NT2/D1 (cell line): ENCODE measurements around the gene PRPF6.

Experiments used
- DNase-seq: peaks from one replicate; pipeline ENCODE4 v3.0.0-alpha.2; 2011; ENCODE audit warnings: low read depth, low spot score
- H3K27me3 ChIP-seq: 2 replicates; pipeline ENCODE4 v1.6.0; 2011; ENCODE audit warnings: mild to moderate bottlenecking; ENCODE audit not compliant: insufficient read length, insufficient read depth
- H3K36me3 ChIP-seq: 2 replicates; pipeline ENCODE4 v1.6.1; 2011; ENCODE audit warnings: mild to moderate bottlenecking, low read length, mixed read lengths; ENCODE audit not compliant: insufficient read depth, insufficient read length
- H3K4me1 ChIP-seq: 2 replicates; pipeline ENCODE4 v1.5.1; 2011; ENCODE audit not compliant: insufficient read depth, insufficient read length
- H3K4me3 ChIP-seq: 2 replicates; pipeline ENCODE4 v1.5.1; 2011; ENCODE audit warnings: low read depth; ENCODE audit not compliant: insufficient read length
- H3K9ac ChIP-seq: 2 replicates; pipeline ENCODE4 v1.6.0; 2011; ENCODE audit warnings: low read depth; ENCODE audit not compliant: insufficient read length
- H3K9me3 ChIP-seq: 2 replicates; pipeline ENCODE4 v1.5.1; 2011; ENCODE audit warnings: mild to moderate bottlenecking, low read length; ENCODE audit not compliant: insufficient read depth
- SUZ12 ChIP-seq: IDR thresholded peaks from 2 replicates; pipeline ENCODE4 v1.6.1; 2011; ENCODE audit not compliant: insufficient read length, insufficient read depth; ENCODE audit errors: extremely low read depth
- YY1 ChIP-seq: IDR thresholded peaks from 2 replicates; pipeline ENCODE4 v1.6.1; 2011; ENCODE audit not compliant: insufficient read length, insufficient read depth
- ZNF274 ChIP-seq: IDR thresholded peaks from 2 replicates; pipeline ENCODE4 v1.6.1; 2011; ENCODE audit warnings: mild to moderate bottlenecking, low read depth, low read length

Gene PRPF6

GRCh38 chr20:64071341-64072332, 90.7 kb downstream of the PRPF6 start:
- H3K9me3 ChIP-seq, result no peaks in the 10 kb centered on the region
- no peak overlapping the region for H3K9ac ChIP-seq
- H3K4me3 ChIP-seq, result no peak overlapping the region
- H3K27me3 ChIP-seq, result no peaks in the 10 kb centered on the region
- H3K36me3 ChIP-seq, result peaks cover 51% of the 10 kb centered on the region
- DNase-seq, result no peak
- no peak for TF ChIP-seq YY1
- no peak for TF ChIP-seq ZNF274
- no peak for TF ChIP-seq SUZ12
- H3K4me1 ChIP-seq, result peaks cover 21% of the 10 kb centered on the region

- no peaks in the 10 kb centered on the region for H3K9me3 ChIP-seq
- no peaks in the 10 kb centered on the region for H3K27me3 ChIP-seq
- peaks cover 54% of the 10 kb centered on the region for H3K36me3 ChIP-seq
- no peak overlapping the region for H3K4me3 ChIP-seq
- TF ChIP-seq YY1 (no peak), SUZ12 (no peak), ZNF274 (no peak)
- H3K4me1 ChIP-seq, result peaks cover 17% of the 10 kb centered on the region
- no peak for DNase-seq
- no peak overlapping the region for H3K9ac ChIP-seq
Measured at GRCh38 chr20:64072498-64073063, 91.6 kb downstream of the PRPF6 start.

DNA sequence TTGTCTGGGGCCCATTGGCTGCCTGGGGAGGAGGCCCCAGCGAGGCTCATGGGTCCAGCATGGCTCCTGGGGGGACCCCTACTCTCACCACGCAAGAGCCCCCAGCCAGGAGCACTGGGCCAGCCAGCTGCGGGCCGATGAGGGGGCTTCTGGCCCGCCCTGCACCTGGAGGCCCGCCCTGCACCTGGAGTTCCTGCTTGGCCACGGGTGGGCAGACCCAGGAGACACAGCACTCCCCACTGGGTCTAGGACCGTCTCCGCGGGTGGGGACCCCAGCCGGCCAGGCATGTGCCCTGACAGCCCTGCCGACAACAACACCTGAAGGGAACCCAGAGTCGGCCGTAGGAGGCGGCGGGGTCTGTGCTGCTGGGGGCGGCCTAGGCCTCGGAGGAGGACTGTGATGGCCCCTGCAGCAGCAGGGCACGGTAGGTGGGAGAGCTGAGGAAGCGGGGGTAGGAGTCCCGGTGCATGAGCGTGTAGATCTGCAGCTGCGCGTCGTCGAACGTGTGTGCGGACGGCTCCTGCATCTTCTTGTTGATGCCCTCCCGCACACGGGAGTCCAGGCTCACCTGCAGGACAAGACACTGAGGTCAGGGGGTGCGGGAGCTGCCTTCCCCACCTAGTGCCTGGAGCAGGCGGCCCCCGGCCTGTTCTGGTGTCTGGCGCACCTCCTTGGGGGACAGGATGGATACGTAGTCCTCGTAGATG, 92.7 kb downstream of the PRPF6 start:
- TF ChIP-seq ZNF274 (no peak), YY1 (no peak), SUZ12 (no peak)
- Histone ChIP-seq H3K9ac (no peak overlapping the region), H3K27me3 (no peaks in the 10 kb centered on the region), H3K36me3 (peaks cover 55% of the 10 kb centered on the region), H3K4me1 (peaks cover 19% of the 10 kb centered on the region), H3K9me3 (no peaks in the 10 kb centered on the region), H3K4me3 (no peak overlapping the region)
- no peak for DNase-seq

DNA sequence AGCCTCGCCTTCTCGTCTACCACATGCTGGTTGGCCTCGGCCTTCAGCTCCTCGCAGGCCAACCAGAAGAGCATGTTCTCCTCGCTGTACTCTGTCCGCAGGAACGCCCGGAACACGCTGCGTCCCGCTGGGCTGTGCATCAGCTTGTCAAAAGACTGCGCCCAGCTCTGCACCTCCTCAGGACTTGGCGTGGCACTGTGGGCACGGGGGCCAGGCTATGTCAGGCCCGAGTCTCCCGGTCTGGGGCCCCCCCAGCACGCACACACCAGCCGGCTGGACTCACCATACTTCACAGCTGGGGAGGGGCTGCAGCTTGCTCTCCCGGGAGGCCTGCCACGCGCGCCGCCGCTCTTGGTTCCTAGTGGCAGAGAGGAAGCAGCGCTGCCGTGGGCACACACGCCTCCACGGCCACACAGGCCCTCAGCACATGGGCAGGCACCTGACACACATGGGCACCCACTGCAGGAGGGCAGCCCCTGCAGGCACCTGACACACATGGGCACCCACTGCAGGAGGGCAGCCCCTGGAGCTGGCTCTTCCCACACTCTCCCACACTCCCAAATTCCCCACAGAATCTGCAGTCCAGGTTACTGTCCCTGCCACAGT, 93.4 kb downstream of the PRPF6 start:
- Histone ChIP-seq H3K27me3 (no peaks in the 10 kb centered on the region), H3K4me3 (no peak overlapping the region), H3K9me3 (no peaks in the 10 kb centered on the region), H3K36me3 (peaks cover 55% of the 10 kb centered on the region), H3K4me1 (peaks cover 15% of the 10 kb centered on the region), H3K9ac (no peak overlapping the region)
- no peak for TF ChIP-seq SUZ12
- TF ChIP-seq ZNF274, result no peak
- TF ChIP-seq YY1, result no peak
- DNase-seq, result no peak

DNA sequence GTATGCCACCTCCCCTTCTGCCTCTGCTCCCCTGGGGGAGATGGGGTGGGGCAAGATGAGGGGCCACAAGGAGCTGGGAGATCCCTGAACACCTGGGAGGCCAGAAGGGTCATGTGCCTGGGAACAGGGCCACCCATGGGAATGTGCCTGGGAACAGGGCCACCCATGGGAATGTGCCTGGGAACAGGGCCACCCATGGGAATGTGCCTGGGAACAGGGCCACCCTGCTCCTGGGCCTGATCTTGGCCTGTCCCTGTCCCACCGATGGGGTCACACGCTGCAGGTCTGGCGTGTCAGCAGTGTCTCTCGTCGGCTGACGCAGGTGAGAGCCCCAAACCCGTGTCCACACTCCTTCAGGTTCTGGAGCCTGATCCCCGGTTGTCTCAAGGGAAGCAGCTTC, 94.0 kb downstream of the PRPF6 start:
- DNase-seq, result no peak
- Histone ChIP-seq H3K4me3 (no peak overlapping the region), H3K27me3 (no peaks in the 10 kb centered on the region), H3K9ac (no peak overlapping the region), H3K4me1 (peaks cover 13% of the 10 kb centered on the region), H3K9me3 (no peaks in the 10 kb centered on the region), H3K36me3 (peaks cover 55% of the 10 kb centered on the region)
- TF ChIP-seq ZNF274, result no peak
- no peak for TF ChIP-seq SUZ12
- TF ChIP-seq YY1, result no peak

DNA sequence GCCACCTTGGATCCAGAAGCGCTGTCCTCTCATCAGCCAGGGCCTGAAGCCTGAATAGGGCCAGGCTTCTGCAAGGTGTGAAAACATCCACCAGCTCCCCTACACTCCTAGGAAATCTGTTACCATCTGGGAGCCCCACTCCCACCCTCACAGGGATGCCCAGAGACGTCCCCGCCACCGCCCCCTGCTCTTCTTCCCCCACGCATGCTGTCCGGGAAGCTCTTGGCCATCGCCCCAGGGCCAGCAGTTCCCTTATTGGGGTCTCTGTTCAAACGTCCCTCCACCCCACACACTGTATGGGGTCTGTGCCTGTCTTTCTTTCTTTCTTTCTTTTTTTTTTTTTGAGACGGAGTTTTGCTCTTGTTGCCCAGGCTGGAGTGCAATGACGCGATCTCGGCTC, 94.6 kb downstream of the PRPF6 start:
- no peak overlapping the region for H3K4me3 ChIP-seq
- TF ChIP-seq SUZ12 (no peak), ZNF274 (no peak), YY1 (no peak)
- H3K27me3 ChIP-seq, result peaks cover 6% of the 10 kb centered on the region
- DNase-seq, result no peak
- no peak overlapping the region for H3K9ac ChIP-seq
- peaks cover 50% of the 10 kb centered on the region for H3K36me3 ChIP-seq
- peaks cover 7% of the 10 kb centered on the region for H3K4me1 ChIP-seq
- H3K9me3 ChIP-seq, result no peaks in the 10 kb centered on the region
